K562 (cell line): ENCODE data around the gene STMN3. TPM values are rescaled to one million over a fixed set of nuclear protein-coding genes. Genes with fewer than 3 reads are reported as not detected.
A peak's percentile ranks its signal among the peaks of the same experiment; 100 is the strongest.

Experiments used
- BACH1 ChIP-seq: fragments of 200-800 bp; sonication (Bioruptor generic); IDR thresholded peaks from 2 replicates; pipeline ENCODE4 v1.6.1; 2016; ENCODE audit warnings: missing genetic modification characterization, missing compliant biosample characterization
- BRCA1 ChIP-seq, 2 experiments: fragments of 450-650 bp in 1 of 2; sonication (generic) in 1 of 2; formaldehyde crosslinking in 1 of 2; IDR thresholded peaks; 2 replicates each; pipeline versions ENCODE4 v1.5.0 to v1.6.1; 2017 to 2020; ENCODE audit warnings: mild to moderate bottlenecking in 1 of 2, missing genetic modification reagents in 1 of 2
- CBX5 ChIP-seq: IDR thresholded peaks from 2 replicates; pipeline ENCODE4 v1.6.1; 2014; ENCODE audit warnings: low read depth, borderline replicate concordance
- CREM ChIP-seq: IDR thresholded peaks from 2 replicates; pipeline ENCODE4 v1.6.1; 2014; ENCODE audit warnings: antibody characterized with exemption, low read depth
- DNMT1 ChIP-seq: fragments of 450-650 bp; IDR thresholded peaks from 2 replicates; pipeline ENCODE4 v1.6.1; 2016; ENCODE audit warnings: antibody characterized with exemption, mild to moderate bottlenecking
- E2F3 ChIP-seq: fragments of 250-450 bp; sonication (Bioruptor Pico); IDR thresholded peaks from 2 replicates; pipeline ENCODE4 v1.4.0; 2020; ENCODE audit warnings: mild to moderate bottlenecking
- EGR1 ChIP-seq: fragments of 450-650 bp; conservative IDR thresholded peaks from 2 replicates; pipeline ENCODE4 v1.6.1; 2017; ENCODE audit warnings: mild to moderate bottlenecking
- ETV5 ChIP-seq: sonication (generic); formaldehyde crosslinking; IDR thresholded peaks from 2 replicates; pipeline ENCODE4 v1.4.0; 2020; ENCODE audit warnings: low read depth, mild to moderate bottlenecking, missing genetic modification reagents
- GTF2A2 ChIP-seq: IDR thresholded peaks from 2 replicates; pipeline ENCODE4 v1.6.1; 2016; ENCODE audit warnings: mild to moderate bottlenecking, missing genetic modification characterization, missing compliant biosample characterization
- HDAC1 ChIP-seq, 2 experiments: fragments of 450-650 bp; IDR thresholded peaks; 2 replicates each; pipeline ENCODE4 v1.6.1; 2016 to 2017; ENCODE audit warnings: inconsistent platforms in 1 of 2, mild to moderate bottlenecking in 1 of 2, moderate library complexity in 1 of 2
- MECOM ChIP-seq: fragments of 250-450 bp; sonication (Bioruptor Pico); IDR thresholded peaks from 2 replicates; pipeline ENCODE4 v1.8.0; 2022; ENCODE audit warnings: inconsistent platforms
- RFX5 ChIP-seq: IDR thresholded peaks from 2 replicates; pipeline ENCODE4 v1.6.1; 2011; ENCODE audit warnings: low read depth, mild to moderate bottlenecking, improper control_type of control experiment, low read length
- SUPT5H ChIP-seq: fragments of 450-650 bp; IDR thresholded peaks from 2 replicates; pipeline ENCODE4 v1.6.1; 2016
- U2AF1 ChIP-seq: fragments of 200-400 bp; formaldehyde crosslinking; optimal IDR thresholded peaks from 2 replicates; pipeline ENCODE3; 2017; ENCODE audit warnings: mild to moderate bottlenecking, low read depth, low read length, moderate library complexity
- ZBTB9 ChIP-seq: fragments of 450-650 bp; formaldehyde crosslinking; IDR thresholded peaks from 2 replicates; pipeline ENCODE4 v1.4.0; 2020; ENCODE audit warnings: mild to moderate bottlenecking, moderate library complexity
- ZNF12 ChIP-seq: sonication (generic); formaldehyde crosslinking; IDR thresholded peaks from 2 replicates; pipeline ENCODE4 v1.4.0; 2020; ENCODE audit warnings: mild to moderate bottlenecking, missing genetic modification reagents
- ZNF316 ChIP-seq: fragments of 450-650 bp; IDR thresholded peaks from 2 replicates; pipeline ENCODE4 v1.6.1; 2016
- ZNF785 ChIP-seq: fragments of 250-450 bp; sonication (Bioruptor Pico); IDR thresholded peaks from 2 replicates; pipeline ENCODE4 v1.4.0; 2020; ENCODE audit warnings: mild to moderate bottlenecking
- polyA plus RNA-seq, 8 experiments: library from polyadenylated mRNA; depleted of rRNA in 4 of 8; stranded (reverse) in 5 of 8; unstranded in 3 of 8; fragments of >200 nt; fragmentation: Nextera tagmentation in 2 of 8; fragmentation: Illumina TruSeq in 1 of 8; extraction: Ambion mirVana in 2 of 8; extraction: Trizol in 1 of 8; gene quantifications; 2 replicates each; pipeline versions ENCODE4 v1.2.1 to v1.2.3, GENCODE V29; 2011 to 2014; ENCODE audit warnings: inconsistent platforms in 1 of 8, missing spikeins in 1 of 8
- total RNA-seq, 7 experiments: library from RNA; depleted of rRNA in 6 of 7; stranded (reverse); fragments of >200 nt in 6 of 7; fragmentation: Illumina TruSeq in 2 of 7; extraction: Trizol in 2 of 7; gene quantifications; 2 replicates each; pipeline versions ENCODE4 v1.2.1 to v1.2.3, GENCODE V29; 2011 to 2021; ENCODE audit warnings: low replicate concordance in 1 of 7
- TF ChIP-seq, protein P1 (sequence below), 2 experiments: fragments of 200-800 bp in 1 of 2; sonication (Bioruptor generic) in 1 of 2; sonication (generic) in 1 of 2; formaldehyde crosslinking in 1 of 2; IDR thresholded peaks in 1 of 2; conservative IDR thresholded peaks in 1 of 2; 2 replicates each; pipeline versions ENCODE4 v1.5.0 to v1.6.1; 2016 to 2020; ENCODE audit warnings: missing compliant biosample characterization in 1 of 2, missing genetic modification characterization in 1 of 2, missing genetic modification reagents in 1 of 2
- TF ChIP-seq, protein P2 (sequence below): fragments of 200-800 bp; sonication (Bioruptor generic); IDR thresholded peaks from 2 replicates; pipeline ENCODE4 v1.6.1; 2017; ENCODE audit warnings: missing genetic modification characterization, missing compliant biosample characterization
- TF ChIP-seq, protein P3 (sequence below), 2 experiments: fragments of 450-650 bp in 1 of 2; sonication (generic) in 1 of 2; formaldehyde crosslinking in 1 of 2; IDR thresholded peaks in 1 of 2; conservative IDR thresholded peaks in 1 of 2; 2 replicates each; pipeline versions ENCODE4 v1.6.1 to v1.8.1; 2016 to 2023; ENCODE audit warnings: mild to moderate bottlenecking in 2 of 2, moderate library complexity in 2 of 2, inconsistent platforms in 1 of 2, missing genetic modification reagents in 1 of 2
- TF ChIP-seq, protein P4 (sequence below): fragments of 450-650 bp; IDR thresholded peaks from 2 replicates; pipeline ENCODE4 v1.6.1; 2014; ENCODE audit warnings: low read depth, mild to moderate bottlenecking, moderate library complexity, borderline replicate concordance

Gene STMN3
- total and polyA plus RNA-seq, 9 of the 15 experiments (the other 6 are each of a cell fraction or from before 2014, with no cell fraction given): 0.70 to 65.6 (median 29.4) TPM

DNA sequence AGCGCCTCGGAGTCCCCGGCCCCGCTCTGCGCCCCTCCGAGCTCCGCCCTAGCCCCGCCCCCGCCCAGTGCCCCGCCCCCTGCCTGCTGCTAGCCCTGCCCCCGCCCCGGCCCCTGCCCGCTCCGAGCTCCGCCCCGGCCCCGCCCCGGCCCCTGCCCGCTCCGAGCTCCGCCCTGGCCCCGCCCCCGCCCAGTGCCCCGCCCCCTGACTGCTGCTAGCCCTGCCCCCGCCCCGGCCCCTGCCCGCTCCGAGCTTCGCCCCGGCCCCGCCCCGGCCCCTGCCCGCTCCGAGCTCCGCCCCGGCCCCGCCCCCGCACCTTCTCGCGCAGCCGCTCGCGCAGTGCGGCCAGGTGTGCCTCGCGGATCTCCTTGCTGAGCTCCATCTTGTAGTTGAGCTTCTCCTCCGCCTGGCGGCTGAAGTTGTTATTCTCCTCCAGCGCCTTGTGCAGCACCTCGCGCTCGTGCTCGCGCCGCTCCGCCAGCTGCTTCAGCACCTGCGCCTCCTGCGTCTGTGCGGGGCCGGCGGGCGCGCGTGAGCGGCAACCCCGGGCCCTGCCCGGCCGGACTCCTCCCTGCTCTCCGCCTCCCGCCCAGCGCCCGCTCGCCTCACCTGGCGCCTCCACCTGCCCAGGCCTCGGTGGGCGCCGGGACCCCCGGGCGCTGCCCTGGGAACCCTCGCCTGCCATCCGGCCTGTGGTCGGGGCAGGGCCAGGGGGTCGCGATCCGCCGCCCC is 11.3 kb downstream of the STMN3 start (continued):
- TF ChIP-seq, protein P1, sequence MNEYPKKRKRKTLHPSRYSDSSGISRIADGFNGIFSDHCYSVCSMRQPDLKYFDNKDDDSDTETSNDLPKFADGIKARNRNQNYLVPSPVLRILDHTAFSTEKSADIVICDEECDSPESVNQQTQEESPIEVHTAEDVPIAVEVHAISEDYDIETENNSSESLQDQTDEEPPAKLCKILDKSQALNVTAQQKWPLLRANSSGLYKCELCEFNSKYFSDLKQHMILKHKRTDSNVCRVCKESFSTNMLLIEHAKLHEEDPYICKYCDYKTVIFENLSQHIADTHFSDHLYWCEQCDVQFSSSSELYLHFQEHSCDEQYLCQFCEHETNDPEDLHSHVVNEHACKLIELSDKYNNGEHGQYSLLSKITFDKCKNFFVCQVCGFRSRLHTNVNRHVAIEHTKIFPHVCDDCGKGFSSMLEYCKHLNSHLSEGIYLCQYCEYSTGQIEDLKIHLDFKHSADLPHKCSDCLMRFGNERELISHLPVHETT (CRISPR knock-in tag; conservative IDR thresholded peaks at IDR 0.05 in 1 of 2, IDR thresholded peaks at IDR 0.05 in 1 of 2): peak in 1 of 2 experiments; percentile 58; a peak in 1 of 4 replicates
- TF ChIP-seq BRCA1 (IDR thresholded peaks at IDR 0.05) (no peak), BRCA1 (CRISPR knock-in tag; IDR thresholded peaks at IDR 0.05) (no peak), CREM (peak; percentile 34; the same call in 1 of the 2 replicates), SUPT5H (no peak), GTF2A2 (tag) (no peak), EGR1 (peak; percentile 63; the same call in 1 of the 2 replicates), ZNF316 (no peak), DNMT1 (no peak), BACH1 (no peak), ZNF12 (CRISPR knock-in tag) (no peak), E2F3 (CRISPR knock-in tag) (no peak), HDAC1 (IDR thresholded peaks at IDR 0.05) (peak in 1 of 2 experiments; percentile 53; a peak in 1 of 4 replicates), ETV5 (CRISPR knock-in tag) (no peak), RFX5 (no peak), ZBTB9 (CRISPR knock-in tag) (no peak), CBX5 (no peak), ZNF785 (no peak), U2AF1 (no peak), MECOM (no peak)
- TF ChIP-seq, protein P2, sequence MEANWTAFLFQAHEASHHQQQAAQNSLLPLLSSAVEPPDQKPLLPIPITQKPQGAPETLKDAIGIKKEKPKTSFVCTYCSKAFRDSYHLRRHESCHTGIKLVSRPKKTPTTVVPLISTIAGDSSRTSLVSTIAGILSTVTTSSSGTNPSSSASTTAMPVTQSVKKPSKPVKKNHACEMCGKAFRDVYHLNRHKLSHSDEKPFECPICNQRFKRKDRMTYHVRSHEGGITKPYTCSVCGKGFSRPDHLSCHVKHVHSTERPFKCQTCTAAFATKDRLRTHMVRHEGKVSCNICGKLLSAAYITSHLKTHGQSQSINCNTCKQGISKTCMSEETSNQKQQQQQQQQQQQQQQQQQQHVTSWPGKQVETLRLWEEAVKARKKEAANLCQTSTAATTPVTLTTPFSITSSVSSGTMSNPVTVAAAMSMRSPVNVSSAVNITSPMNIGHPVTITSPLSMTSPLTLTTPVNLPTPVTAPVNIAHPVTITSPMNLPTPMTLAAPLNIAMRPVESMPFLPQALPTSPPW: peak; percentile 87
- TF ChIP-seq, protein P3, sequence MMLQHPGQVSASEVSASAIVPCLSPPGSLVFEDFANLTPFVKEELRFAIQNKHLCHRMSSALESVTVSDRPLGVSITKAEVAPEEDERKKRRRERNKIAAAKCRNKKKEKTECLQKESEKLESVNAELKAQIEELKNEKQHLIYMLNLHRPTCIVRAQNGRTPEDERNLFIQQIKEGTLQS (IDR thresholded peaks at IDR 0.05): no peak
- TF ChIP-seq, protein P3 (CRISPR knock-in tag; conservative IDR thresholded peaks at IDR 0.05): no peak
- TF ChIP-seq, protein P4, sequence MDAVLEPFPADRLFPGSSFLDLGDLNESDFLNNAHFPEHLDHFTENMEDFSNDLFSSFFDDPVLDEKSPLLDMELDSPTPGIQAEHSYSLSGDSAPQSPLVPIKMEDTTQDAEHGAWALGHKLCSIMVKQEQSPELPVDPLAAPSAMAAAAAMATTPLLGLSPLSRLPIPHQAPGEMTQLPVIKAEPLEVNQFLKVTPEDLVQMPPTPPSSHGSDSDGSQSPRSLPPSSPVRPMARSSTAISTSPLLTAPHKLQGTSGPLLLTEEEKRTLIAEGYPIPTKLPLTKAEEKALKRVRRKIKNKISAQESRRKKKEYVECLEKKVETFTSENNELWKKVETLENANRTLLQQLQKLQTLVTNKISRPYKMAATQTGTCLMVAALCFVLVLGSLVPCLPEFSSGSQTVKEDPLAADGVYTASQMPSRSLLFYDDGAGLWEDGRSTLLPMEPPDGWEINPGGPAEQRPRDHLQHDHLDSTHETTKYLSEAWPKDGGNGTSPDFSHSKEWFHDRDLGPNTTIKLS: 0 out of 2 replicates have a peak, but pooled peaks have one; percentile 29
